Natural killer cell (primary cell): ENCODE data around the gene LIN52. TPM values are rescaled to one million over a fixed set of nuclear protein-coding genes. Genes with fewer than 3 reads are reported as not detected.

Experiments used
- ATAC-seq, 3 donors: fragments of 150-1000 bp in 2 of 3; fragments of 200-7000 bp in 1 of 3; cut with Tn5 transposase; 1 replicate in 1 of 3; 2 replicates in 2 of 3; pipeline ENCODE4 v1.10.0; 2021; ENCODE audit warnings: mild to moderate bottlenecking in 2 of 3, moderate library complexity in 2 of 3
- DNase-seq, 2 donors: peaks; one replicate each; pipeline versions ENCODE4 v3.0.0 to v3.0.0-alpha.2; 2013 to 2021; ENCODE audit warnings: mixed read lengths in 1 of 2
- H3K27ac ChIP-seq: one replicate; pipeline ENCODE4 v1.5.1; 2013; ENCODE audit warnings: mild to moderate bottlenecking, low read length
- H3K27me3 ChIP-seq: one replicate; pipeline ENCODE4 v1.6.1; 2013; ENCODE audit warnings: low read length; ENCODE audit not compliant: control insufficient read depth, insufficient read depth
- H3K36me3 ChIP-seq: one replicate; pipeline ENCODE4 v1.6.1; 2013; ENCODE audit warnings: low read length; ENCODE audit not compliant: control insufficient read depth, insufficient read depth
- H3K4me1 ChIP-seq: one replicate; pipeline ENCODE4 v1.6.1; 2013; ENCODE audit warnings: low read length; ENCODE audit not compliant: control insufficient read depth, insufficient read depth
- H3K4me3 ChIP-seq: one replicate; pipeline ENCODE4 v1.5.1; 2013; ENCODE audit warnings: low read length
- H3K9me3 ChIP-seq: one replicate; pipeline ENCODE4 v1.6.1; 2013; ENCODE audit warnings: low read length; ENCODE audit not compliant: control insufficient read depth, insufficient read depth
- H3K27ac Mint-ChIP-seq, 2 donors: one replicate each; pipeline ENCODE4 v1.8.0; 2022; ENCODE audit warnings: mild to moderate bottlenecking in 2 of 2, mixed read lengths in 2 of 2, moderate library complexity in 1 of 2
- H3K27me3 Mint-ChIP-seq, 2 donors: one replicate each; pipeline ENCODE4 v1.8.0; 2022; ENCODE audit warnings: low read depth in 2 of 2, mixed read lengths in 2 of 2
- H3K36me3 Mint-ChIP-seq: one replicate; pipeline ENCODE4 v1.8.0; 2022; ENCODE audit warnings: mixed read lengths
- H3K4me1 Mint-ChIP-seq, 2 donors: one replicate each; pipeline ENCODE4 v1.8.0; 2022; ENCODE audit warnings: mixed read lengths in 2 of 2
- H3K4me3 Mint-ChIP-seq: one replicate; pipeline ENCODE4 v1.8.0; 2022; ENCODE audit warnings: mild to moderate bottlenecking, moderate library complexity, mixed read lengths
- H3K9me3 Mint-ChIP-seq, 2 donors: one replicate each; pipeline ENCODE4 v1.8.0; 2022; ENCODE audit warnings: mixed read lengths in 2 of 2
- CTCF ChIP-seq: fragments of 200-600 bp; IDR thresholded peaks from one replicate; pipeline ENCODE4 v1.8.0; 2022; ENCODE audit warnings: antibody characterized with exemption
- WGBS: methylation state at CpG from one replicate; pipeline ENCODE4 v1.1.7; 2013; ENCODE audit warnings: missing lambda C conversion rate; ENCODE audit not compliant: insufficient coverage; 5-methylcytosine and 5-hydroxymethylcytosine counted together
- intact Hi-C: fragments of 100-400 bp; cut with micrococcal nuclease; formaldehyde crosslinking; loops from one replicate; pipeline ENCODE4 v1.14.2; 2022
- total RNA-seq, 4 donors: library from RNA; stranded (reverse); fragments of 120-200 nt in 1 of 4; gene quantifications; one replicate each; pipeline versions ENCODE4 v1.2.3 to v1.2.4, GENCODE V29; 2013 to 2022

The LIN52 gene
- total RNA-seq, 3 donors from 2014 or later (not counting 1 experiment from before 2014, with no cell fraction given): 10.6 to 15.0 (median 12.8) TPM

- no peaks in the 10 kb centered on the region for H3K9me3 Mint-ChIP-seq
- peaks cover 54 to 58% of the 10 kb centered on the region in 2 donors for H3K27me3 Mint-ChIP-seq
- intact Hi-C loops: no loop called here
- no peaks in the 10 kb centered on the region for H3K9me3 ChIP-seq
- no peak for TF ChIP-seq CTCF
- no peak for ATAC-seq
- H3K4me3 ChIP-seq: no peak overlapping the region
- H3K27ac ChIP-seq: no peak overlapping the region
- H3K27me3 ChIP-seq: peaks cover 41% of the 10 kb centered on the region
- DNase-seq: no peak
- peaks cover 7% of the 10 kb centered on the region for H3K36me3 Mint-ChIP-seq
- no peak overlapping the region for H3K4me3 Mint-ChIP-seq
- 83% methylated on average over 8 of the region's 8 CpGs for WGBS
- H3K4me1 Mint-ChIP-seq: peaks cover 10 to 11% of the 10 kb centered on the region in 2 donors
- peaks cover 5% of the 10 kb centered on the region for H3K4me1 ChIP-seq
- no peaks in the 10 kb centered on the region for H3K36me3 ChIP-seq
- H3K27ac Mint-ChIP-seq: no peak overlapping the region
These were observed 161.8 kb downstream of the LIN52 start for GRCh38 chr14:74246542-74246941.

GRCh38 chr14:74248017-74248416 is 163.3 kb downstream of the LIN52 start:
- peaks cover 8% of the 10 kb centered on the region in 2 donors for H3K4me1 Mint-ChIP-seq
- Histone ChIP-seq H3K27me3 (peaks cover 27% of the 10 kb centered on the region), H3K27ac (no peak overlapping the region), H3K4me1 (peaks cover 8% of the 10 kb centered on the region), H3K36me3 (no peaks in the 10 kb centered on the region), H3K9me3 (no peaks in the 10 kb centered on the region), H3K4me3 (no peak overlapping the region)
- no peak overlapping the region for H3K27ac Mint-ChIP-seq
- WGBS: 30% methylated on average over 6 of the region's 6 CpGs
- TF ChIP-seq CTCF: no peak
- no peak for ATAC-seq
- no peak for DNase-seq
- H3K27me3 Mint-ChIP-seq: peaks cover 44 to 49% of the 10 kb centered on the region in 2 donors
- no peak overlapping the region for H3K4me3 Mint-ChIP-seq
- H3K36me3 Mint-ChIP-seq: no peaks in the 10 kb centered on the region
- intact Hi-C loops: no loop called here
- H3K9me3 Mint-ChIP-seq: no peaks in the 10 kb centered on the region

GRCh38 chr14:74249433-74250375 is 164.9 kb downstream of the LIN52 start:
- H3K36me3 Mint-ChIP-seq: no peaks in the 10 kb centered on the region
- peaks cover 16% of the 10 kb centered on the region for H3K27me3 ChIP-seq
- H3K27ac ChIP-seq: no peak overlapping the region
- peaks cover 8% of the 10 kb centered on the region in 2 donors for H3K4me1 Mint-ChIP-seq
- H3K9me3 Mint-ChIP-seq: no peaks in the 10 kb centered on the region
- no peak overlapping the region for H3K4me3 Mint-ChIP-seq
- TF ChIP-seq CTCF: no peak
- 67% methylated on average over 10 of the region's 12 CpGs for WGBS
- H3K9me3 ChIP-seq: no peaks in the 10 kb centered on the region
- H3K4me1 ChIP-seq: peaks cover 8% of the 10 kb centered on the region
- H3K4me3 ChIP-seq: no peak overlapping the region
- no peak overlapping the region for H3K27ac Mint-ChIP-seq
- DNase-seq (no peak), ATAC-seq (no peak)
- peaks cover 28 to 38% of the 10 kb centered on the region in 2 donors for H3K27me3 Mint-ChIP-seq
- no peaks in the 10 kb centered on the region for H3K36me3 ChIP-seq
- intact Hi-C loops: loop anchor here (5.0 kb wide), 1 partner anchor 32 kb away; no protein-coding TSS in a partner anchor

Other genes starting within 250 kb of the LIN52 start
- 1 to 10 TPM in 2 of 3 donors, under 1 TPM in 1; 0.48 to 1.5 (median 1.5) TPM for gene PTGR2, start 233.1 kb upstream of the LIN52 start, total RNA-seq
- gene ZNF410, start 198.1 kb upstream of the LIN52 start, total RNA-seq: 100 to 1,000 TPM; 111 to 118 (median 113) TPM
- gene FAM161B, start 134.9 kb upstream of the LIN52 start, total RNA-seq: 1 to 10 TPM; 2.5 to 4.8 (median 3.1) TPM
- gene COQ6, start 134.7 kb upstream of the LIN52 start, total RNA-seq: 10 to 100 TPM; 20.8 to 24.0 (median 21.7) TPM
- gene ENTPD5, start 65.7 kb upstream of the LIN52 start, total RNA-seq: 10 to 100 TPM in 2 of 3 donors, 1 to 10 TPM in 1; 8.6 to 15.7 (median 13.0) TPM
- gene BBOF1, start 65.6 kb upstream of the LIN52 start, total RNA-seq: 1 to 10 TPM; 3.1 to 3.6 (median 3.2) TPM
- gene ALDH6A1, start 503 bp upstream of the LIN52 start, total RNA-seq: 1 to 10 TPM; 8.5 to 9.6 (median 9.5) TPM
- gene VSX2, start 154.5 kb downstream of the LIN52 start, total RNA-seq: not detected
- 10 to 100 TPM; 78.3 to 99.6 (median 92.8) TPM for gene ABCD4, start 218.0 kb downstream of the LIN52 start, total RNA-seq